ENCODE measurements around the gene DEGS2. TPM values are rescaled to one million over a fixed set of nuclear protein-coding genes. Genes with fewer than 3 reads are reported as not detected.
A peak's percentile ranks its signal among the peaks of the same experiment; 100 is the strongest.
"Not testable (repeated sequence)": the region's sequence is repeated elsewhere in the genome, so short reads cannot be mapped to it uniquely, and the experiment has no call there.

Gene DEGS2
- 0.11 TPM in 1 of 2 replicates, not detected in the other for total RNA-seq
- long read RNA-seq = 0 reads

DNA sequence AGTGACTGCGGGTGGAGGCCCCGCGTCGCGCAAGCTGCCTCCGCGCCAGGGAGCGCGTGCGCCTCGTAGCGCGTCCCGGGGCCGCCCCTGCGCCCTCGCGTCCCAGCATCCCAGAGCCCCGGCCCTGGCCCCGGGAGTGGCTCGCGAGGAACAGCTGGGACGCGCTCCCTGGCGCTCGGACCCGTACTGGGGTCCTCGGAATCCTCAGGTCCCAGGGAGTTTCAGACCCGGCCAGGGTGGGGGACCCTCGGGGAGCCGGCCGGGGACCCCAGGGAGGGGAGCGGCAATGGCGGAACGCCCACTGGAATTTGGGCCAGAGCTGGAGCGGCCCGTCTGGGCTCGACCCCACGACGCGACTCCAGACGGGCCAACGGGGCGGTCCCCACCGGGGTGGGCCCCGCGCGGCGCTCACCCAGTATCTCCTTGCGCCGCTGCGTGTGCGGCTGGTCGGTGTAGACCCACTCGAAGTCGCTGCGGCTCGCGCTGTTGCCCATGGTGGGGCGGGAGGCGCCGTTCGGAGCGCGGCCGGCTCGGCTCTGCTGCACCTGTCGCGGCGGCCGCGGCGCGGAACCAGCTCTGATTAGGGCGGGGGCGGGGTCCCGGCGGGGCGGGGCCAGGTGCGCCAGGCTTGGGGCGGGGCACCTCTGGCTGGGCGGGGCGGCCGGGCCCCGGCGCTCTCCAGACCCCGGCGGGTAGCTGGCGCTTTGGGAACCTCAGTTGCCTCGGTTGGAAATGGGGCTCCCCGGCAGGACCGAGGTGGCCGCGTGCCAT is at the start of gene DEGS2:
Gene DEGS2, minus strand, starts transcription at position 552 of the 771 bp plus-strand sequence. Its CDS starts 58 bp downstream, at position 494.
- Mint-ChIP-seq H3K4me3 (no peak within 1 kb of the TSS), H3K36me3 (ENCODE audit: low read depth) (peaks cover 4% of the 10 kb centered on the region), H3K27me3 (ENCODE audit: low read depth) (peaks cover 68% of the 10 kb centered on the region), H3K4me1 (no peaks in the 10 kb centered on the region), H3K9me3 (peaks cover 5% of the 10 kb centered on the region), H3K27ac (ENCODE audit: unreplicated experiment) (no peak within 1 kb of the TSS)
- DNase-seq (ENCODE audit: low read depth, low spot score) = no peak
- TF ChIP-seq, protein P1, sequence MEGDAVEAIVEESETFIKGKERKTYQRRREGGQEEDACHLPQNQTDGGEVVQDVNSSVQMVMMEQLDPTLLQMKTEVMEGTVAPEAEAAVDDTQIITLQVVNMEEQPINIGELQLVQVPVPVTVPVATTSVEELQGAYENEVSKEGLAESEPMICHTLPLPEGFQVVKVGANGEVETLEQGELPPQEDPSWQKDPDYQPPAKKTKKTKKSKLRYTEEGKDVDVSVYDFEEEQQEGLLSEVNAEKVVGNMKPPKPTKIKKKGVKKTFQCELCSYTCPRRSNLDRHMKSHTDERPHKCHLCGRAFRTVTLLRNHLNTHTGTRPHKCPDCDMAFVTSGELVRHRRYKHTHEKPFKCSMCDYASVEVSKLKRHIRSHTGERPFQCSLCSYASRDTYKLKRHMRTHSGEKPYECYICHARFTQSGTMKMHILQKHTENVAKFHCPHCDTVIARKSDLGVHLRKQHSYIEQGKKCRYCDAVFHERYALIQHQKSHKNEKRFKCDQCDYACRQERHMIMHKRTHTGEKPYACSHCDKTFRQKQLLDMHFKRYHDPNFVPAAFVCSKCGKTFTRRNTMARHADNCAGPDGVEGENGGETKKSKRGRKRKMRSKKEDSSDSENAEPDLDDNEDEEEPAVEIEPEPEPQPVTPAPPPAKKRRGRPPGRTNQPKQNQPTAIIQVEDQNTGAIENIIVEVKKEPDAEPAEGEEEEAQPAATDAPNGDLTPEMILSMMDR (conservative IDR thresholded peaks at IDR 0.05) = no peak

DNA sequence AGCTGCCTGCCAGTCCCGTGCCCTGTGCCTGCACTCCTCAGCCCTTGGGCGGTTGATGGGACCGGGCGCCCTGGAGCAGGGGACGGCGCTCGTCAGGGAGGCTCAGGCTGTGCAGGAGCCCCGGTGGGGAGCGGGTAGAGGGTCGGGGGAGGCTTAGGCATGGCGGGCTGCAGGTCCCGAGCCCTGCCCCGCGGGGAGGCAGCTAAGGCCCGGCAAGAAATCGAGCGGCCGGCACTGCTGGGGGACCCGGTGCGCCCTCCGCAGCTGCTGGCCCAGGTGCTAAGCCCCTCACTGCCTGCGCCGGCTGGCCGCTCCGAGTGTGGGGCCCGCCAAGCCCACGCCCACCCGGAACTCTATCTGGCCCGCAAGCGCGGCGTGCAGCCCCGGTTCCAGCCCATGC is 48.7 kb upstream of the DEGS2 start:
- not testable (repeated sequence) for DNase-seq (ENCODE audit: low read depth, low spot score); H3K36me3 Mint-ChIP-seq (ENCODE audit: low read depth); H3K4me3 Mint-ChIP-seq; H3K27me3 Mint-ChIP-seq (ENCODE audit: low read depth); H3K4me1 Mint-ChIP-seq; H3K27ac Mint-ChIP-seq (ENCODE audit: unreplicated experiment); H3K9me3 Mint-ChIP-seq

DNA sequence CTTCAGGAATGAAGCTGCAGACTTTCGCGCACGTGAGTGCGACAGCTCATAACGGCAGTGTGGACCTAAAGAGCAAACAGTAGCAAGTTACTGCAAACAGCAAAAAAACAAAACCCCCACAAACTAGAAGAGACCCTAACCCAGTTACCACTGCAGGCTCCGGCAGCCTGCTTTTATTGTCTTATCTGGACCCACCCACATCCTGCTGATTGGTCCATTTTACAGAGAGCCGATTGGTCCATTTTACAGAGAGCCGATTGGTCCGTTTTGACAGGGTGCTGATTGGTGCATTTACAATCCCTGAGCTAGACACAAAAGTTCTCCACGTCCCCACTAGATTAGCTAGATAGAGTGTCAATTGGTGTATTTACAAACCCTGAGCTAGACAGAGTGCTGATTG is 48.1 kb upstream of the DEGS2 start:
- not testable (repeated sequence) for H3K27me3 Mint-ChIP-seq (ENCODE audit: low read depth); H3K36me3 Mint-ChIP-seq (ENCODE audit: low read depth); H3K4me1 Mint-ChIP-seq; H3K27ac Mint-ChIP-seq (ENCODE audit: unreplicated experiment); DNase-seq (ENCODE audit: low read depth, low spot score); H3K9me3 Mint-ChIP-seq
- peak overlapping the region; percentile 26 for H3K4me3 Mint-ChIP-seq

DNA sequence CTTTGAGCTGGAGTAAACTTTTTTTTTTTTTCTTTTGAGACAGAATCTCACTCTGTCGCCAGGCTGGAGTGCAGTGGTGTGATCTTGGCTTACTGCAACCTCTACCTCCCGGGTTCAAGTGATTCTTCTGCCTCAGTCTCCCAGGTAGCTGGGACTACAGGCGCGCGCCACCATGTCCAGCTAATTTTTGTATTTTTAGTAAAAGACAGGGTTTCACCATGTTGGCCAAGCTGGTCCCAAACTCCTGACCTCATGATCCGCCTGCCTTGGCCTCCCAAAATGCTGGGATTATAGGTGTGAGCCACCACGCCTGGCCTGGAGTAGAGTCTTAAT is 45.4 kb upstream of the DEGS2 start:
- not testable (repeated sequence) for H3K9me3 Mint-ChIP-seq; H3K4me1 Mint-ChIP-seq; H3K36me3 Mint-ChIP-seq (ENCODE audit: low read depth); H3K27ac Mint-ChIP-seq (ENCODE audit: unreplicated experiment); H3K27me3 Mint-ChIP-seq (ENCODE audit: low read depth); DNase-seq (ENCODE audit: low read depth, low spot score); H3K4me3 Mint-ChIP-seq

DNA sequence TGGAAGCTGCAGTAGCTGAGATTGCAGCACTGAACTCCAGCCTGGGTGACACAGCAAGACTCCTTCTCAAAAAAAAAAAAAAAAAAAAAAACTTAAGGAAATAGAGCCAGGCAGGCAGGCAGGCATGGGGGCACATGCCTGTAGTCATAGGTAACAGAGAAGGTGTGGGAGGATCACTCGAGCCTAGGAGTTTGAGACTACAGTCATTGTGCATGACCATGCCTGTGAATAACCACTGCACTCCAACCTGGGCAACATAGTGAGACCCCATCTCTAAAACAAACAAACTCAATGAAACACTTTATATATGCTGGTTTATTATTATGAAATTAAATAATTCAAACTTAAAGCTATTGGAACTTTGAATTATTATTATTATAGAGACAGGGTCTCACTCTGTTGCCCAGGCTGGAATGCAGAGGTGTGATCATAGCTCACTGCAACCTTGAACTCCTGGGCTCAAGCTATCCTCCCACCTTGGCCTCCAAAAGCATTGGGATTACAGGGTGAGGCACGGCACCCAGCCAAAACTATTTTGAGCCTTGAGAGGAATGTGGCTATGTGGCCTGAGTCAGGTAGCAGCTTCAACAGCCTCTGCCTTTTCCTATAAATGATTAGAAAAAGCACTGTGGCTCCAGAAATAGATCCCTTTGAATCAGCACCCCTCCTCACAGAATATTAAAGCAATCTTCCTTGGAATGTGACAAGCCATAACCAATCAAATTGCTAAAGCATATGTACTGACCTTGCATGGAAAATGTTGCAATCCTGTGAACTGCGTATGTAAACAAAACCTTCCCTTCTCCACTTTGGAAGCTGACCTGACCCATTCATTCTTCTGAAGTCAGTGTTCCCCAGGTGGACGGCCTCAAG is 44.8 kb upstream of the DEGS2 start:
- Mint-ChIP-seq H3K4me1 (no peaks in the 10 kb centered on the region), H3K9me3 (peaks cover 2% of the 10 kb centered on the region), H3K36me3 (ENCODE audit: low read depth) (peaks cover 7% of the 10 kb centered on the region), H3K27me3 (ENCODE audit: low read depth) (no peaks in the 10 kb centered on the region), H3K27ac (ENCODE audit: unreplicated experiment) (no peak overlapping the region), H3K4me3 (no peak overlapping the region)
- no peak for DNase-seq (ENCODE audit: low read depth, low spot score)
- TF ChIP-seq, protein P1 (conservative IDR thresholded peaks at IDR 0.05) = no peak

DNA sequence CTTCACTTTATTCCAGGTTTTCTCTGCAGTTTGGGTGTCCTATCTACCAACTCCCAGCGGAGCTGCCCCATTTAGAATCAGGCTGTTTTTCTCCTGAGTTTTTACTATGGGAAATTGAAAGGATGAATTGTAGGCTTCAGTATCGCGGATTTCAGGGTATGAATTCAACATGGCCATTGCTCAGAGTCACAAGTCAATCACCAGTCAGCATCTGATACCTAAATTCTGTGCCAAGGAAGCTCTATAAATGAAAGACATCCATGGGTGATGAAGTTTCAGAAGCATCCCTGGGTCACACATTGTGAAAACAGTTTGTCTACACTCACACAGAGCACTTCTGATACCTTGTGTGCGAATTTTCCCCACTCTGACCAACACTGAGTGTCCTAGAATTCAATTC is 43.7 kb upstream of the DEGS2 start:
- TF ChIP-seq, protein P1 (conservative IDR thresholded peaks at IDR 0.05) = no peak
- Mint-ChIP-seq H3K4me1 (no peaks in the 10 kb centered on the region), H3K27ac (ENCODE audit: unreplicated experiment) (no peak overlapping the region), H3K9me3 (peaks cover 2% of the 10 kb centered on the region), H3K27me3 (ENCODE audit: low read depth) (no peaks in the 10 kb centered on the region), H3K36me3 (ENCODE audit: low read depth) (peaks cover 7% of the 10 kb centered on the region), H3K4me3 (no peak overlapping the region)
- no peak for DNase-seq (ENCODE audit: low read depth, low spot score)

DNA sequence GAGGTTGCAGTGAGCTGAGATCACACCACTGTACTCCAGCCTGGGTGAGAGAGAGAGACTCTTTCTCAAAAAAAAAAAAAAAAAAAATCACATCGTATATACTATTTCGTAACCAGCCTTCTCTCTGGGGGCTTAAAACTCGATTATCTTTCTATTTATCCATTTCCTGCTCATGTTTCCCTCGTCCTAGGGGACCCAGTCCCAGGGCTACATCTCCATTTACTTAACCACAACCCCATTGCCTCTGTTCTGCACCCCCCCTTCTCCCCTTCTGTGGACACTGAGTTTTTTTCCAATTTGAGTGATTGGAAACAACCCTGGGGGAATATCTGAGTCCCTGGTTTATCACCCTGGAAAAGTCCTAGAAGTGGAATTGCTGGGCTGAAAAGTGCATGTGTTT is 43.3 kb upstream of the DEGS2 start:
- H3K27me3 Mint-ChIP-seq (ENCODE audit: low read depth) = no peaks in the 10 kb centered on the region
- peaks cover 7% of the 10 kb centered on the region for H3K36me3 Mint-ChIP-seq (ENCODE audit: low read depth)
- H3K27ac Mint-ChIP-seq (ENCODE audit: unreplicated experiment) = no peak overlapping the region
- TF ChIP-seq, protein P1 (conservative IDR thresholded peaks at IDR 0.05) = no peak
- DNase-seq (ENCODE audit: low read depth, low spot score) = no peak
- H3K4me1 Mint-ChIP-seq = no peaks in the 10 kb centered on the region
- no peak overlapping the region for H3K4me3 Mint-ChIP-seq
- H3K9me3 Mint-ChIP-seq = peaks cover 2% of the 10 kb centered on the region
